ENCODE results near the gene EPN2. TPM values are rescaled to one million over a fixed set of nuclear protein-coding genes. Genes with fewer than 3 reads are reported as not detected.

EPN2 gene
- total and polyA plus RNA-seq, 10 of the 15 experiments (the other 5 are each of a cell fraction or from before 2014, with no cell fraction given), result 0.26 to 8.4 (median 4.7) TPM

- TF ChIP-seq REST (IDR thresholded peaks at IDR 0.05; ENCODE audit: low read depth, low read length) (no peak), SKIL (IDR thresholded peaks at IDR 0.05; ENCODE audit: low read depth, poor library complexity, severe bottlenecking) (no peak), ELK1 (IDR thresholded peaks at IDR 0.05; ENCODE audit: low read depth, low read length) (no peak), ZBED1 (IDR thresholded peaks at IDR 0.05; ENCODE audit: borderline replicate concordance) (no peak), MTA2 (IDR thresholded peaks at IDR 0.05; ENCODE audit: low read depth) (0 out of 2 replicates have a peak, but pooled peaks have one; percentile 10), CBFB (IDR thresholded peaks at IDR 0.05; ENCODE audit: low read depth) (no peak), NBN (IDR thresholded peaks at IDR 0.05) (peak; percentile 20; the same call in 1 of the 2 replicates), BACH1 (IDR thresholded peaks at IDR 0.05; ENCODE audit: borderline replicate concordance) (no peak), TCF12 (IDR thresholded peaks at IDR 0.05; ENCODE audit: low read depth, low read length) (no peak), RELA (IDR thresholded peaks at IDR 0.05; ENCODE audit: borderline replicate concordance, partially characterized antibody) (no peak), TAF1 (IDR thresholded peaks at IDR 0.05; ENCODE audit: borderline replicate concordance, low read depth, low read length) (no peak), CREM (IDR thresholded peaks at IDR 0.05; ENCODE audit: low read depth) (peak; percentile 53; the same call in 1 of the 2 replicates), HDAC6 (IDR thresholded peaks at IDR 0.05; ENCODE audit: unreplicated experiment) (no peak), SRF (IDR thresholded peaks at IDR 0.05; ENCODE audit: low read depth in 2 of 2, low read length in 2 of 2) (no peak), TBL1XR1 (IDR thresholded peaks at IDR 0.05; ENCODE audit: low read depth, low read length) (no peak), YBX1 (IDR thresholded peaks at IDR 0.05) (no peak), ETV6 (conservative IDR thresholded peaks at IDR 0.05 in 1 of 2, IDR thresholded peaks at IDR 0.05 in 1 of 2; ENCODE audit: borderline replicate concordance in 1 of 2, low read depth in 1 of 2) (no peak), HSF1 (IDR thresholded peaks at IDR 0.05; ENCODE audit: low read depth, low read length) (no peak)
- TF ChIP-seq, protein P1, sequence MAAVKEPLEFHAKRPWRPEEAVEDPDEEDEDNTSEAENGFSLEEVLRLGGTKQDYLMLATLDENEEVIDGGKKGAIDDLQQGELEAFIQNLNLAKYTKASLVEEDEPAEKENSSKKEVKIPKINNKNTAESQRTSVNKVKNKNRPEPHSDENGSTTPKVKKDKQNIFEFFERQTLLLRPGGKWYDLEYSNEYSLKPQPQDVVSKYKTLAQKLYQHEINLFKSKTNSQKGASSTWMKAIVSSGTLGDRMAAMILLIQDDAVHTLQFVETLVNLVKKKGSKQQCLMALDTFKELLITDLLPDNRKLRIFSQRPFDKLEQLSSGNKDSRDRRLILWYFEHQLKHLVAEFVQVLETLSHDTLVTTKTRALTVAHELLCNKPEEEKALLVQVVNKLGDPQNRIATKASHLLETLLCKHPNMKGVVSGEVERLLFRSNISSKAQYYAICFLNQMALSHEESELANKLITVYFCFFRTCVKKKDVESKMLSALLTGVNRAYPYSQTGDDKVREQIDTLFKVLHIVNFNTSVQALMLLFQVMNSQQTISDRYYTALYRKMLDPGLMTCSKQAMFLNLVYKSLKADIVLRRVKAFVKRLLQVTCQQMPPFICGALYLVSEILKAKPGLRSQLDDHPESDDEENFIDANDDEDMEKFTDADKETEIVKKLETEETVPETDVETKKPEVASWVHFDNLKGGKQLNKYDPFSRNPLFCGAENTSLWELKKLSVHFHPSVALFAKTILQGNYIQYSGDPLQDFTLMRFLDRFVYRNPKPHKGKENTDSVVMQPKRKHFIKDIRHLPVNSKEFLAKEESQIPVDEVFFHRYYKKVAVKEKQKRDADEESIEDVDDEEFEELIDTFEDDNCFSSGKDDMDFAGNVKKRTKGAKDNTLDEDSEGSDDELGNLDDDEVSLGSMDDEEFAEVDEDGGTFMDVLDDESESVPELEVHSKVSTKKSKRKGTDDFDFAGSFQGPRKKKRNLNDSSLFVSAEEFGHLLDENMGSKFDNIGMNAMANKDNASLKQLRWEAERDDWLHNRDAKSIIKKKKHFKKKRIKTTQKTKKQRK (IDR thresholded peaks at IDR 0.05; ENCODE audit: low read depth, low read length), result no peak
These were observed 66.2 kb downstream of the EPN2 start (continued) for GRCh38 chr17:19303367-19303776.

Measured in GM12878 (cell line).